ENCODE measurements around the gene ZDHHC8. TPM values are rescaled to one million over a fixed set of nuclear protein-coding genes. Genes with fewer than 3 reads are reported as not detected.

ZDHHC8 gene
- total and polyA plus RNA-seq, 7 donors: 9.7 to 23.7 (median 15.8) TPM

- ATAC-seq (no peak), DNase-seq (no peak)
- Histone ChIP-seq H3K4me3 (no peak overlapping the region), H3K27me3 (ENCODE audit: insufficient read depth in 3 of 3, low read length in 2 of 3) (no peaks in the 10 kb centered on the region), H3K27ac (no peak overlapping the region), H3K9me3 (no peaks in the 10 kb centered on the region), H3K4me1 (no peaks in the 10 kb centered on the region), H3K36me3 (ENCODE audit: insufficient read depth in 1 of 2, low read depth in 1 of 2) (no peaks in the 10 kb centered on the region)
- intact Hi-C loops (cut with DNase I): no loop called here
- WGBS, 3 donors: 78 to 83% (median 80%) methylated on average over 10 of the region's 10 CpGs
- TF ChIP-seq, protein P1, sequence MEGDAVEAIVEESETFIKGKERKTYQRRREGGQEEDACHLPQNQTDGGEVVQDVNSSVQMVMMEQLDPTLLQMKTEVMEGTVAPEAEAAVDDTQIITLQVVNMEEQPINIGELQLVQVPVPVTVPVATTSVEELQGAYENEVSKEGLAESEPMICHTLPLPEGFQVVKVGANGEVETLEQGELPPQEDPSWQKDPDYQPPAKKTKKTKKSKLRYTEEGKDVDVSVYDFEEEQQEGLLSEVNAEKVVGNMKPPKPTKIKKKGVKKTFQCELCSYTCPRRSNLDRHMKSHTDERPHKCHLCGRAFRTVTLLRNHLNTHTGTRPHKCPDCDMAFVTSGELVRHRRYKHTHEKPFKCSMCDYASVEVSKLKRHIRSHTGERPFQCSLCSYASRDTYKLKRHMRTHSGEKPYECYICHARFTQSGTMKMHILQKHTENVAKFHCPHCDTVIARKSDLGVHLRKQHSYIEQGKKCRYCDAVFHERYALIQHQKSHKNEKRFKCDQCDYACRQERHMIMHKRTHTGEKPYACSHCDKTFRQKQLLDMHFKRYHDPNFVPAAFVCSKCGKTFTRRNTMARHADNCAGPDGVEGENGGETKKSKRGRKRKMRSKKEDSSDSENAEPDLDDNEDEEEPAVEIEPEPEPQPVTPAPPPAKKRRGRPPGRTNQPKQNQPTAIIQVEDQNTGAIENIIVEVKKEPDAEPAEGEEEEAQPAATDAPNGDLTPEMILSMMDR (IDR thresholded peaks at IDR 0.05): no peak
Measured at GRCh38 chr22:20160041-20160440, 28.4 kb downstream of the ZDHHC8 start.

DNA sequence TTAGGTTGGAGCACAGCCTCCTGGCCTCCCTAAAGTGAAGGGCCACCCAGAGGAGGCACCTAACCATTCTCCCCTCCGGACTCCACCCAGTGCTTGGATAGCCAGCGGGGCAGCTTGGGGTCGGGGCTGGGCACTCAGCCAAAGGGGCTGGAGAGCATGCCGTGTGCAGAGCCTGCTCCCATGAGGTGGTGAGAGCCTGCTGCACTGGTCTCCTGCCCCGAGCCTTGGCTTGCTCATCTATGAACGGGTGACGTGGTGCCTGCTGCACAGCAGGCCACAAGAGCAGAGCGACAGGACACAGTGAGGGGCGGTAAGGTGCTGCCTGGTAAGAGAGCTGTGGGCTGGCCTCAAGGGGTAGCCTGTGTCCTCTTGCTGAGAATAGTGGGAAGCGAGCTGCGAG, 33.3 kb downstream of the ZDHHC8 start:
- no peaks in the 10 kb centered on the region for H3K9me3 ChIP-seq
- H3K27me3 ChIP-seq (ENCODE audit: insufficient read depth in 3 of 3, low read length in 2 of 3): no peaks in the 10 kb centered on the region
- no peaks in the 10 kb centered on the region for H3K4me1 ChIP-seq
- ATAC-seq: no peak
- no peaks in the 10 kb centered on the region for H3K36me3 ChIP-seq (ENCODE audit: insufficient read depth in 1 of 2, low read depth in 1 of 2)
- H3K27ac ChIP-seq: no peak overlapping the region
- WGBS, 3 donors: 61 to 67% (median 65%) methylated on average over 9 to 11 of the region's 11 CpGs
- H3K4me3 ChIP-seq: no peak overlapping the region
- TF ChIP-seq, protein P1 (IDR thresholded peaks at IDR 0.05): no peak
- no peak for DNase-seq
- intact Hi-C loops (cut with DNase I): loop anchor here in 1 of 2 donors (5.0 kb wide), 1 partner anchor 97 kb away; no protein-coding TSS in a partner anchor

DNA sequence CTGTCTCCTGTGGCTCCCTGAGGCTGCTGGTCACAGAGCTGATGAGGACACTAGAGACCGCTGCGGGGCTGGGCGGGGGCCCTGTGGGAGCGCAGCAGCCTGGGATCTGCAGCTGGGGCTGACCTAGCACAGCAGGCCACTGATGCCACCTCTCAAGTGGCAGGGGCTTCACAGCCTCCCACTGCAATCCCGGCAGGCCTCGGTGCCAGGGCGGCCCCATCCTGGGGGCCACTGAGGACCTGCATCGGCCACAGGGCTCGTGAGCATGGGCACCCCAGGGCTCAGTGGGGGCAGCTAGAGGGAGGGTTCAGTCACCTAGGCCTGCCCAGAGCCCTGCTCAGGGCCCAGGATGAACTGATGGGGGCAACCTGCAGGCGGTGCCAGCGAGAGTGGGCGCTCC, 33.8 kb downstream of the ZDHHC8 start:
- WGBS, 3 donors: 86 to 93% (median 91%) methylated on average over 9 to 12 of the region's 12 CpGs
- no peaks in the 10 kb centered on the region for H3K4me1 ChIP-seq
- TF ChIP-seq, protein P1 (IDR thresholded peaks at IDR 0.05): no peak
- no peaks in the 10 kb centered on the region for H3K27me3 ChIP-seq (ENCODE audit: insufficient read depth in 3 of 3, low read length in 2 of 3)
- intact Hi-C loops (cut with DNase I): loop anchor here in 1 of 2 donors (5.0 kb wide), 1 partner anchor 97 kb away; no protein-coding TSS in a partner anchor
- no peaks in the 10 kb centered on the region for H3K9me3 ChIP-seq
- no peak overlapping the region for H3K27ac ChIP-seq
- no peak overlapping the region for H3K4me3 ChIP-seq
- H3K36me3 ChIP-seq (ENCODE audit: insufficient read depth in 1 of 2, low read depth in 1 of 2): no peaks in the 10 kb centered on the region
- ATAC-seq (no peak), DNase-seq (no peak)

- Histone ChIP-seq H3K36me3 (ENCODE audit: insufficient read depth in 1 of 2, low read depth in 1 of 2) (no peaks in the 10 kb centered on the region), H3K4me3 (no peak overlapping the region), H3K4me1 (no peaks in the 10 kb centered on the region), H3K27me3 (ENCODE audit: insufficient read depth in 3 of 3, low read length in 2 of 3) (no peaks in the 10 kb centered on the region), H3K9me3 (no peaks in the 10 kb centered on the region), H3K27ac (no peak overlapping the region)
- DNase-seq (no peak), ATAC-seq (no peak)
- WGBS, 3 donors: 75 to 88% (median 86%) methylated on average over 7 of the region's 7 CpGs
- intact Hi-C loops (cut with DNase I): loop anchor here in 1 of 2 donors (5.0 kb wide), 1 partner anchor 96 kb away; no protein-coding TSS in a partner anchor
- TF ChIP-seq, protein P1 (IDR thresholded peaks at IDR 0.05): no peak
Measured at GRCh38 chr22:20165913-20166312, 34.3 kb downstream of the ZDHHC8 start.

- ATAC-seq: no peak
- Histone ChIP-seq H3K27me3 (ENCODE audit: insufficient read depth in 3 of 3, low read length in 2 of 3) (no peaks in the 10 kb centered on the region), H3K36me3 (ENCODE audit: insufficient read depth in 1 of 2, low read depth in 1 of 2) (no peaks in the 10 kb centered on the region), H3K27ac (no peak overlapping the region), H3K9me3 (no peaks in the 10 kb centered on the region), H3K4me3 (no peak overlapping the region), H3K4me1 (no peaks in the 10 kb centered on the region)
- intact Hi-C loops (cut with DNase I): loop anchor here in 1 of 2 donors (5.0 kb wide), 1 partner anchor 96 kb away; no protein-coding TSS in a partner anchor
- WGBS, 3 donors: 88 to 92% (median 89%) methylated on average over 9 of the region's 9 CpGs
- DNase-seq: no peak
- TF ChIP-seq, protein P1 (IDR thresholded peaks at IDR 0.05): no peak
Measured at GRCh38 chr22:20166703-20167102, 35.1 kb downstream of the ZDHHC8 start.

Measured in psoas muscle (tissue), 8 donors.